Psoas muscle (tissue), 8 donors: ENCODE measurements around the gene NCAPD3. TPM values are rescaled to one million over a fixed set of nuclear protein-coding genes. Genes with fewer than 3 reads are reported as not detected.
"Not testable (repeated sequence)": the region's sequence is repeated elsewhere in the genome, so short reads cannot be mapped to it uniquely, and the experiment has no call there.

Source experiments
- ATAC-seq, 4 donors: fragments of 200-7000 bp; cut with Tn5 transposase; one replicate each; pipeline ENCODE4 v1.9.1; 2020; ENCODE audit warnings: moderate library complexity in 3 of 4, mild to moderate bottlenecking in 2 of 4
- DNase-seq, 2 donors: peaks; one replicate each; pipeline ENCODE4 v3.0.0-alpha.2; 2020
- H3K27ac ChIP-seq: fragments of 200-600 bp; one replicate; pipeline ENCODE4 v1.8.0; 2022
- H3K27me3 ChIP-seq, 3 donors: fragments of 200-600 bp in 1 of 3; one replicate each; pipeline versions ENCODE4 v1.6.1 to v1.8.0; 2013 to 2022; ENCODE audit warnings: low read length in 2 of 3, mild to moderate bottlenecking in 2 of 3, moderate library complexity in 1 of 3; ENCODE audit not compliant: insufficient read depth in 3 of 3
- H3K36me3 ChIP-seq, 2 donors: fragments of 200-600 bp in 1 of 2; one replicate each; pipeline versions ENCODE4 v1.6.1 to v1.8.0; 2013 to 2022; ENCODE audit warnings: low read depth in 1 of 2, mild to moderate bottlenecking in 1 of 2, moderate library complexity in 1 of 2; ENCODE audit not compliant: insufficient read depth in 1 of 2
- H3K4me1 ChIP-seq: fragments of 200-600 bp; one replicate; pipeline ENCODE4 v1.8.0; 2022
- H3K4me3 ChIP-seq: fragments of 200-600 bp; one replicate; pipeline ENCODE4 v1.8.0; 2022; ENCODE audit warnings: mild to moderate bottlenecking
- H3K9me3 ChIP-seq: fragments of 200-600 bp; one replicate; pipeline ENCODE4 v1.8.0; 2022
- WGBS, 3 donors: extraction: QIAGEN DNeasy Blood & Tissue Kit; methylation state at CpG; one replicate each; pipeline versions ENCODE4 v1.1.6 to v1.1.7; 2013; 5-methylcytosine and 5-hydroxymethylcytosine counted together
- intact Hi-C, 2 donors: fragments of 100-400 bp; cut with DNase I; formaldehyde crosslinking; loops; one replicate each; pipeline versions ENCODE4 v1.11.0 to v1.14.2; 2022
- polyA plus RNA-seq, 3 donors: library from polyadenylated mRNA; stranded (reverse); fragments of 200-250 nt; gene quantifications; one replicate each; pipeline ENCODE4 v1.2.3, GENCODE V29; 2013
- total RNA-seq, 4 donors: library from RNA; stranded (reverse); fragmentation: NEBNext Ultra II Directional in 2 of 4; extraction: Animal tissue kit (Norgen Biotek cat#: 25700) in 2 of 4; gene quantifications; one replicate each; pipeline versions ENCODE4 v1.2.1 to v1.2.4, GENCODE V29; 2021 to 2023
- TF ChIP-seq, protein P1 (sequence below): fragments of 200-600 bp; IDR thresholded peaks from one replicate; pipeline ENCODE4 v1.8.0; 2022; ENCODE audit warnings: antibody characterized with exemption
- donor health status: healthy with polysubstance abuse.
- donor health status: DM: no; HTN: no; CAD: no; lungs with moderate emphysema.
- donor health status: Bipolar disorder and iron deficiency.
- donor health status: healthy.
- donor health status: DM: yes; HTN: yes; CAD: no.
- donor health status: DM: no; HTN: no; CAD: no.
- donor health status: DM: no; HTN: no; CAD: no.
- donor health status: DM: yes; HTN: yes; CAD: no.

Gene NCAPD3
- total and polyA plus RNA-seq, 7 donors: 2.8 to 8.7 (median 5.5) TPM

DNA sequence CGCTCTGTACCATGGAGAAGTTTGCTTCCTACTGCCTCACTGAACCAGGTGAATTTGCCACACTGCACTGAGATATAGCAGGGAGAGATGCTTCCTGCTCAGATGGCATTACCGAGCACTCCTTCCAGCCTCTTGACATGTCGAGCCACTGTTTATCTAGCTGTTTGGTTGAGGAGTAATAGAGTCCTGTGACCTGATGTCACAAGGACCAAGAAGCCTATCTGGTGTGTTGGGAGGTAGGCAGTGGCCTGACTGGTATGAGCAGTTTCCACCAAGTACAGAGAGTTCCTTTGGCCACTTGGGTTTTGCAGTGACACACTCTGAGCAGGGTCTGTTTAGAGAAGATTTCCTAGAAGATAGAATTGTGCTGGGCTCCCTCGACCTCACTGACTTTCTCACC is 34.8 kb upstream of the NCAPD3 start:
- no peak overlapping the region for H3K27ac ChIP-seq
- TF ChIP-seq, protein P1, sequence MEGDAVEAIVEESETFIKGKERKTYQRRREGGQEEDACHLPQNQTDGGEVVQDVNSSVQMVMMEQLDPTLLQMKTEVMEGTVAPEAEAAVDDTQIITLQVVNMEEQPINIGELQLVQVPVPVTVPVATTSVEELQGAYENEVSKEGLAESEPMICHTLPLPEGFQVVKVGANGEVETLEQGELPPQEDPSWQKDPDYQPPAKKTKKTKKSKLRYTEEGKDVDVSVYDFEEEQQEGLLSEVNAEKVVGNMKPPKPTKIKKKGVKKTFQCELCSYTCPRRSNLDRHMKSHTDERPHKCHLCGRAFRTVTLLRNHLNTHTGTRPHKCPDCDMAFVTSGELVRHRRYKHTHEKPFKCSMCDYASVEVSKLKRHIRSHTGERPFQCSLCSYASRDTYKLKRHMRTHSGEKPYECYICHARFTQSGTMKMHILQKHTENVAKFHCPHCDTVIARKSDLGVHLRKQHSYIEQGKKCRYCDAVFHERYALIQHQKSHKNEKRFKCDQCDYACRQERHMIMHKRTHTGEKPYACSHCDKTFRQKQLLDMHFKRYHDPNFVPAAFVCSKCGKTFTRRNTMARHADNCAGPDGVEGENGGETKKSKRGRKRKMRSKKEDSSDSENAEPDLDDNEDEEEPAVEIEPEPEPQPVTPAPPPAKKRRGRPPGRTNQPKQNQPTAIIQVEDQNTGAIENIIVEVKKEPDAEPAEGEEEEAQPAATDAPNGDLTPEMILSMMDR: no peak
- no peak overlapping the region for H3K4me3 ChIP-seq
- DNase-seq (no peak), ATAC-seq (no peak)
- H3K27me3 ChIP-seq: no peaks in the 10 kb centered on the region
- no peaks in the 10 kb centered on the region for H3K9me3 ChIP-seq
- intact Hi-C loops: no loop called here
- peaks cover 16% of the 10 kb centered on the region for H3K4me1 ChIP-seq
- peaks cover 0 to 74% of the 10 kb centered on the region in 2 donors for H3K36me3 ChIP-seq
- WGBS, 3 donors: 86 to 91% (median 88%) methylated on average over 4 of the region's 4 CpGs

GRCh38 chr11:134257101-134257500 is 33.3 kb upstream of the NCAPD3 start:
- Histone ChIP-seq H3K36me3 (peaks cover 0 to 60% of the 10 kb centered on the region in 2 donors), H3K4me1 (peaks cover 20% of the 10 kb centered on the region), H3K9me3 (no peaks in the 10 kb centered on the region), H3K27ac (no peak overlapping the region), H3K27me3 (no peaks in the 10 kb centered on the region), H3K4me3 (no peak overlapping the region)
- TF ChIP-seq, protein P1: no peak
- ATAC-seq (no peak), DNase-seq (no peak)
- 91 to 96% (median 94%) methylated on average over 11 of the region's 11 CpGs for WGBS, 3 donors
- intact Hi-C loops: no loop called here

DNA sequence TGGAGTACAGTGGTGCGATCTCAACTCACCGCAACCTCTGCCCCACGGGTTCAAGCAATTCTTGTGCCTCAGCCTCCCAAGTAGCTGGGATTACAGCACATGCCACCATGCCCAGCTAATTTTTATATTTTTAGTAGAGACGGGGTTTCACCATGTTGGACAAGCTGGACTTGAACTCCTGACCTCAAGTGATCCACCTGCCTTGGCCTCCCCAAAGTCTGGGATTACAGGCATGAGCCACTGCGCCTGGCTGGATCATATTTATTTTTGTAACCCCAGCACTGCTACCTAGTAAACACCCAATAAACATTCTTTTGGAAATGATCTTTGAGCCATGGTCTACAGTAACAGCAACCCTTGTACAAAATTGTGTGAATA is 31.4 kb upstream of the NCAPD3 start:
- H3K9me3 ChIP-seq, H3K4me3 ChIP-seq, H3K27me3 ChIP-seq, ATAC-seq, DNase-seq, H3K27ac ChIP-seq, intact Hi-C loops: not testable (repeated sequence)
- WGBS, 3 donors: 62 to 86% (median 62%) methylated on average over 5 of the region's 5 CpGs
- peaks cover 24% of the 10 kb centered on the region for H3K4me1 ChIP-seq
- peaks cover 0 to 55% of the 10 kb centered on the region in 2 donors for H3K36me3 ChIP-seq

GRCh38 chr11:134254433-134255183 is 30.8 kb upstream of the NCAPD3 start:
- H3K4me1 ChIP-seq: peaks cover 24% of the 10 kb centered on the region
- ATAC-seq (no peak), DNase-seq (no peak)
- no peaks in the 10 kb centered on the region for H3K27me3 ChIP-seq
- WGBS, 3 donors: 54 to 66% (median 64%) methylated on average over 3 of the region's 3 CpGs
- intact Hi-C loops: no loop called here
- no peak overlapping the region for H3K27ac ChIP-seq
- H3K4me3 ChIP-seq: peak overlapping the region; percentile 96
- no peaks in the 10 kb centered on the region for H3K9me3 ChIP-seq
- H3K36me3 ChIP-seq: peaks cover 0 to 55% of the 10 kb centered on the region in 2 donors
- TF ChIP-seq, protein P1: no peak

DNA sequence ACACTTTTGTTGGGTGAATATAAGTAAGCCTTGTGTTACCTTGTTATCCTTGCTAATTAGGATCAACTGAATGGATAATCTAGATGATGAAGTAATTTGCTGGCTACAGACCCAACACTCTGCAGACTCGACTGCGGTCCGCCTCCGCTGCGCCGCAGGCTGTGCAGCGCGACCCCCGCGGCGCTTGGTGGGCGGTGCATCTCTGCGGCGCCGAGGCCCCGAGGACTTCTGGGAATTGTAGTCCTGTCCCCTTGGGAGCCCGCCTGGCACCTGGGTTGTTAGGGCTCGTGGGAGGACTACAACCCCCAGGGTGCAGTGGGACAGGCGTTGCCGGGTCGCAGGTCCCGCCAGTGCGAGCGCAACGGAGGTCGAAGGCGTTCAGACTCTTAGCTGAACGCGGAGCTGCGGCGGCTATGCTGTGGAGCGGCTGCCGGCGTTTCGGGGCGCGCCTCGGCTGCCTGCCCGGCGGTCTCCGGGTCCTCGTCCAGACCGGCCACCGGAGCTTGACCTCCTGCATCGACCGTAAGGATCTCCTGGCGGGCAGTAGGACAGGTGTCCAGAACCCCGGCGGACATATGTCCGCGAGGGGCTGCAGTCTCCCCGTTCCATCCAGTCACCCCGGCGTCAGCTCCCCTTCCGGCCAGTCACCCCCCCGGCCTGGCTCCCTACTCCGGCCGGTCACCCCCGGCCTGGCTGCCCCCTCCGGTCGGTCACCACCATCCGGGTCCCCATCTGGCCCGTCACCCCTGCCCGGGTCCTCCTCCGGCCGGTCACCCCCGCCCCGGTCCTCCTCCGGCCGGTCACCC is 29.6 kb upstream of the NCAPD3 start, which contains the start of the genes ACAD8 and THYN1:
Gene ACAD8 (plus strand): TSS at position 381 of the 806 bp plus-strand sequence. CDS start 33 bp downstream, at position 414.
Gene THYN1 (minus strand): TSS at position 165 of the 806 bp plus-strand sequence. CDS start 470 bp downstream, outside the sequence.
- TF ChIP-seq, protein P1: peak; percentile 49
- ATAC-seq (peak; percentile 99 to 100 (median 100)), DNase-seq (peak; percentile 96 to 98)
- intact Hi-C loops: no loop called here
- peak within 1 kb of the TSS; percentile 96 for H3K4me3 ChIP-seq
- peak within 1 kb of the TSS; percentile 76 for H3K27ac ChIP-seq
- peaks cover 24% of the 10 kb centered on the region for H3K4me1 ChIP-seq
- peaks cover 7 to 55% of the 10 kb centered on the region in 2 donors for H3K36me3 ChIP-seq
- 1% methylated on average over 51 to 70 of the region's 70 CpGs for WGBS, 3 donors
- no peaks in the 10 kb centered on the region for H3K9me3 ChIP-seq
- H3K27me3 ChIP-seq: no peaks in the 10 kb centered on the region
